K562 (cell line): ENCODE measurements around the gene PBRM1. TPM values are rescaled to one million over a fixed set of nuclear protein-coding genes. Genes with fewer than 3 reads are reported as not detected.

ENCODE experiments used
- ATAC-seq: fragments of 200-7000 bp; cut with Tn5 transposase; 3 replicates; pipeline ENCODE4 v1.9.1; 2020; ENCODE audit warnings: moderate library complexity
- BruUV-seq: library from RNA; stranded (reverse); fragments of 400-500 nt; replicated peaks from 2 replicates; lab custom pipeline; 2021; lab: Mats Ljungman, UMichigan
- CTCF ChIA-PET: fragments of 300-600 bp; formaldehyde crosslinking; extraction: SDS; loops from one replicate; lab custom pipeline; 2021; ENCODE audit warnings: low intra/inter-chr PET ratio; lab: Yijun Ruan, JAX
- POLR2A ChIA-PET: fragments of 300-600, 350-650 bp; sonication (Branson Sonifier 250); formaldehyde crosslinking; extraction: SDS; loops from one replicate; lab custom pipeline; 2021; ENCODE audit warnings: antibody characterized with exemption, inconsistent platforms; lab: Yijun Ruan, JAX
- DNase-seq, 4 experiments: peaks; one replicate each; pipeline versions ENCODE4 v3.0.0 to v3.0.0-alpha.2; 2011 to 2018; ENCODE audit warnings: low spot score in 3 of 4, mixed read lengths in 3 of 4; ENCODE audit errors: extremely low read depth in 1 of 4
- FAIRE-seq: peaks from 2 replicates; lab custom pipeline; 2011; peaks lifted over from hg19 to GRCh38; lab: Jason Lieb, UNC
- H2AFZ ChIP-seq: 2 replicates; pipeline ENCODE4 v1.6.0; 2011; ENCODE audit warnings: low read depth, low read length, control low read depth, inconsistent platforms
- H3K27ac ChIP-seq: fragments of 200-600 bp; 3 replicates; pipeline ENCODE4 v1.8.0; 2011; ENCODE audit warnings: low read depth, mild to moderate bottlenecking, control low read depth, inconsistent platforms, low read length, moderate library complexity, mixed read lengths; ENCODE audit errors: extremely low read depth
- H3K27me3 ChIP-seq, 2 experiments: fragments of 300-600 bp in 1 of 2; 2 replicates in 1 of 2; 3 replicates in 1 of 2; pipeline versions ENCODE4 v1.6.0 to v1.8.0; 2011; ENCODE audit warnings: inconsistent platforms in 2 of 2, low read length in 2 of 2, mild to moderate bottlenecking in 1 of 2, mixed read lengths in 1 of 2, moderate library complexity in 1 of 2; ENCODE audit not compliant: control insufficient read depth in 2 of 2, insufficient read depth in 2 of 2
- H3K36me3 ChIP-seq: fragments of 300-600 bp; 3 replicates; pipeline ENCODE4 v1.8.0; 2011; ENCODE audit warnings: mild to moderate bottlenecking, low read length, inconsistent platforms; ENCODE audit not compliant: control insufficient read depth, insufficient read depth
- H3K4me1 ChIP-seq, 2 experiments: fragments of 200-600 bp in 1 of 2; replicated peaks in 1 of 2; 2 replicates in 1 of 2; 3 replicates in 1 of 2; pipeline versions ENCODE4 v1.5.1 to v1.8.0; 2011; ENCODE audit warnings: inconsistent platforms in 2 of 2, low read length in 2 of 2, mild to moderate bottlenecking in 1 of 2, mixed read lengths in 1 of 2, moderate library complexity in 1 of 2; ENCODE audit not compliant: control insufficient read depth in 2 of 2, insufficient read depth in 2 of 2
- H3K4me2 ChIP-seq: 2 replicates; pipeline ENCODE4 v1.6.1; 2011; ENCODE audit warnings: low read length, control low read depth, inconsistent platforms, mixed read lengths; ENCODE audit not compliant: insufficient read depth
- H3K4me3 ChIP-seq: fragments of 200-600 bp; sonication (generic), shearing (Covaris generic); 2 replicates; pipeline ENCODE4 v1.5.1; 2016; ENCODE audit warnings: control low read depth, inconsistent platforms
- H3K79me2 ChIP-seq: fragments of 200-600 bp; 3 replicates; pipeline ENCODE4 v1.8.0; 2011; ENCODE audit warnings: low read length, inconsistent platforms; ENCODE audit not compliant: control insufficient read depth, insufficient read depth
- H3K9ac ChIP-seq, 2 experiments: 2 replicates each; pipeline versions ENCODE4 v1.6.0 to v1.6.1; 2011; ENCODE audit warnings: low read depth in 2 of 2, low read length in 2 of 2, control low read depth in 1 of 2, inconsistent platforms in 1 of 2, mild to moderate bottlenecking in 1 of 2, mixed read lengths in 1 of 2; ENCODE audit not compliant: insufficient read depth in 1 of 2
- H3K9me1 ChIP-seq: one replicate; pipeline ENCODE4 v1.6.0; 2011; ENCODE audit warnings: inconsistent platforms, mild to moderate bottlenecking, low read length, moderate library complexity; ENCODE audit not compliant: control insufficient read depth, insufficient read depth
- H3K9me3 ChIP-seq: replicated peaks from 2 replicates; pipeline ENCODE4 v1.5.1; 2011; ENCODE audit warnings: low read depth, low read length, inconsistent platforms; ENCODE audit not compliant: control insufficient read depth, insufficient read depth
- H4K20me1 ChIP-seq: replicated peaks from 2 replicates; pipeline ENCODE4 v1.6.1; 2011; ENCODE audit warnings: low read length, inconsistent platforms, mixed read lengths; ENCODE audit not compliant: control insufficient read depth, insufficient read depth
- BDP1 ChIP-seq: IDR thresholded peaks from 3 replicates; pipeline ENCODE4 v1.6.1; 2011; ENCODE audit not compliant: insufficient read length, insufficient read depth
- CBX3 ChIP-seq, 2 experiments: IDR thresholded peaks; 1 replicate in 1 of 2; 2 replicates in 1 of 2; pipeline ENCODE4 v1.6.1; 2012; ENCODE audit warnings: inconsistent platforms in 2 of 2, low read length in 2 of 2, borderline replicate concordance in 1 of 2, control low read depth in 1 of 2
- CEBPZ ChIP-seq: fragments of 150-350 bp; IDR thresholded peaks from 2 replicates; pipeline ENCODE4 v1.6.1; 2014; ENCODE audit warnings: low read depth, mild to moderate bottlenecking, low read length, borderline replicate concordance
- GABPB2 ChIP-seq: fragments of 250-450 bp; sonication (Bioruptor Pico); conservative IDR thresholded peaks from 2 replicates; pipeline ENCODE4 v1.5.1; 2021; ENCODE audit warnings: mild to moderate bottlenecking
- ILF3 ChIP-seq: fragments of 450-650 bp; IDR thresholded peaks from 2 replicates; pipeline ENCODE4 v1.6.1; 2018; ENCODE audit warnings: antibody characterized with exemption, mild to moderate bottlenecking, moderate library complexity, borderline replicate concordance
- JUND ChIP-seq, 2 experiments: IDR thresholded peaks; 2 replicates in 1 of 2; 3 replicates in 1 of 2; pipeline ENCODE4 v1.6.1; 2011; ENCODE audit warnings: borderline replicate concordance in 2 of 2, low read depth in 2 of 2, low read length in 2 of 2, improper control_type of control experiment in 1 of 2, missing biosample characterization in 1 of 2, missing genetic modification characterization in 1 of 2, missing genetic modification reagents in 1 of 2
- POLR2A ChIP-seq: fragments of 450-650 bp; conservative IDR thresholded peaks from 2 replicates; pipeline ENCODE4 v1.6.1; 2016
- SMARCE1 ChIP-seq: fragments of 450-650 bp; IDR thresholded peaks from 2 replicates; pipeline ENCODE4 v1.7.1; 2016; ENCODE audit warnings: mild to moderate bottlenecking
- SRF ChIP-seq, 2 experiments: fragments of 250-450, 450-650 bp in 1 of 2; sonication (Bioruptor Pico) in 1 of 2; sonication (generic) in 1 of 2; formaldehyde crosslinking; IDR thresholded peaks; 2 replicates each; pipeline versions ENCODE4 v1.5.0 to v1.5.1; 2020 to 2022; ENCODE audit warnings: mild to moderate bottlenecking in 1 of 2, missing genetic modification reagents in 1 of 2
- TCF7 ChIP-seq: sonication (generic); IDR thresholded peaks from 2 replicates; pipeline ENCODE4 v1.6.1; 2016; ENCODE audit warnings: antibody characterized with exemption, borderline replicate concordance
- TGIF2 ChIP-seq: sonication (generic); formaldehyde crosslinking; IDR thresholded peaks from 2 replicates; pipeline ENCODE4 v1.8.1; 2022; ENCODE audit warnings: mild to moderate bottlenecking, missing genetic modification reagents, moderate library complexity
- WGBS: fragments of 100-300 bp; shearing (Covaris generic); methylation state at CpG from one replicate; pipeline ENCODE4 v1.1.6; 2016; ENCODE audit warnings: low coverage, mixed read lengths; ENCODE audit not compliant: insufficient coverage; ENCODE audit errors: missing lambda C conversion rate; 5-methylcytosine and 5-hydroxymethylcytosine counted together
- in situ Hi-C: fragments of 300-500 bp; cut with MboI; formaldehyde crosslinking; loops from 4 replicates; pipeline ENCODE4 v1.15.0; 2018; ENCODE audit warnings: inconsistent platforms, mixed read lengths
- intact Hi-C: fragments of 100-400 bp; cut with micrococcal nuclease; formaldehyde crosslinking; loops from 2 replicates; pipeline ENCODE4 v1.14.2; 2022
- polyA plus RNA-seq, 8 experiments: library from polyadenylated mRNA; depleted of rRNA in 4 of 8; stranded (reverse) in 5 of 8; unstranded in 3 of 8; fragments of >200 nt; fragmentation: Nextera tagmentation in 2 of 8; fragmentation: Illumina TruSeq in 1 of 8; extraction: Ambion mirVana in 2 of 8; extraction: Trizol in 1 of 8; gene quantifications; 2 replicates each; pipeline versions ENCODE4 v1.2.1 to v1.2.3, GENCODE V29; 2011 to 2014; ENCODE audit warnings: inconsistent platforms in 1 of 8, missing spikeins in 1 of 8
- total RNA-seq, 7 experiments: library from RNA; depleted of rRNA in 6 of 7; stranded (reverse); fragments of >200 nt in 6 of 7; fragmentation: Illumina TruSeq in 2 of 7; extraction: Trizol in 2 of 7; gene quantifications; 2 replicates each; pipeline versions ENCODE4 v1.2.1 to v1.2.3, GENCODE V29; 2011 to 2021; ENCODE audit warnings: low replicate concordance in 1 of 7
- TF ChIP-seq, protein P1 (sequence below): fragments of 450-650 bp; formaldehyde crosslinking; IDR thresholded peaks from 2 replicates; pipeline ENCODE4 v1.4.0; 2022; ENCODE audit warnings: mild to moderate bottlenecking, moderate library complexity
- TF ChIP-seq, protein P2 (sequence below): fragments of 250-450 bp; sonication (Bioruptor Pico); IDR thresholded peaks from 2 replicates; pipeline ENCODE4 v1.4.0; 2020; ENCODE audit warnings: mild to moderate bottlenecking, moderate library complexity, borderline replicate concordance

Gene PBRM1
- total and polyA plus RNA-seq, 9 of the 15 experiments (the other 6 are each of a cell fraction or from before 2014, with no cell fraction given) = 3.9 to 31.8 (median 19.0) TPM

- TF ChIP-seq GABPB2 (CRISPR knock-in tag) (no peak), POLR2A (peak; percentile 66)
- TF ChIP-seq, all 486 proteins: peak for 43
These were observed 153.2 kb downstream of the PBRM1 start (continued) for GRCh38 chr3:52532517-52532837.

DNA sequence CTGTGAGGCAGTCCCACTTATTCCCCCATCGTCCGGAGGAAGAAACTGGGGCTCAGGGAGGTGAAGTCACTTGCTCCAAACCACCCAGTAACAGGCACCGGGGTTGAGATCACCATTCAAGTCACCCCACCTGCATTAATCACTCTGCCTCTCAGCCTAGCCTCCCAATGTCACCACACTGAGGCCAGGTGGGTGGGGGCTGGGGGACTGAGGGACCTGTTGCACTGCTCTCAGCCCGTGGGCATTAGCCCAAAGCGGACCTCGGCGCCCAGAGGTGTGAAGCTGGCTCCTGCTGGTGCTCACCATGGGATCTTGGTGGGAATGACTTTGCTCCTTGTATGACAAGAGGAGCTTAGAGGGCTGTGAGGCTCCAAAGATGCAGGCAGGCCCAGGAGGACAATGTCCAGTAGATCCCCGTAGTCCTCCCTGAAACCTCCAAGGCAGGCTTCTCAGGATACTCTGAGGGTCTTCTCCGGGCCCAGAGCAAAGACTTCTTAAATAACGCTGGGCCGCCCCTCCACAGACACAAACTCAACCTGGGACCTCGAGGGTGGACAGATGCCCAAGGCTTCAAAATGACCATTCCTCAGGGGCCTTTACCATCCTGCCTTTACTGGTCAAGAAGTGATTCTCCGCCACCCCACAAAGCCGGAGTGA lies 153.7 kb downstream of the PBRM1 start:
- CTCF ChIA-PET = no interaction called here
- TF ChIP-seq SMARCE1 (no peak), CBX3 (IDR thresholded peaks at IDR 0.05; ENCODE audit: borderline replicate concordance in 1 of 2, low read length in 2 of 2) (no peak), TGIF2 (no peak), CEBPZ (no peak), SRF (CRISPR knock-in tag; IDR thresholded peaks at IDR 0.05) (no peak), TCF7 (no peak), GABPB2 (CRISPR knock-in tag) (no peak), ILF3 (no peak), BDP1 (no peak), JUND (IDR thresholded peaks at IDR 0.05; ENCODE audit: borderline replicate concordance, low read depth, low read length) (no peak), JUND (tag; IDR thresholded peaks at IDR 0.05; ENCODE audit: borderline replicate concordance, low read depth, low read length) (no peak)
- TF ChIP-seq, protein P1, sequence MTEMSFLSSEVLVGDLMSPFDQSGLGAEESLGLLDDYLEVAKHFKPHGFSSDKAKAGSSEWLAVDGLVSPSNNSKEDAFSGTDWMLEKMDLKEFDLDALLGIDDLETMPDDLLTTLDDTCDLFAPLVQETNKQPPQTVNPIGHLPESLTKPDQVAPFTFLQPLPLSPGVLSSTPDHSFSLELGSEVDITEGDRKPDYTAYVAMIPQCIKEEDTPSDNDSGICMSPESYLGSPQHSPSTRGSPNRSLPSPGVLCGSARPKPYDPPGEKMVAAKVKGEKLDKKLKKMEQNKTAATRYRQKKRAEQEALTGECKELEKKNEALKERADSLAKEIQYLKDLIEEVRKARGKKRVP (CRISPR knock-in tag) = no peak
- TF ChIP-seq, protein P2, sequence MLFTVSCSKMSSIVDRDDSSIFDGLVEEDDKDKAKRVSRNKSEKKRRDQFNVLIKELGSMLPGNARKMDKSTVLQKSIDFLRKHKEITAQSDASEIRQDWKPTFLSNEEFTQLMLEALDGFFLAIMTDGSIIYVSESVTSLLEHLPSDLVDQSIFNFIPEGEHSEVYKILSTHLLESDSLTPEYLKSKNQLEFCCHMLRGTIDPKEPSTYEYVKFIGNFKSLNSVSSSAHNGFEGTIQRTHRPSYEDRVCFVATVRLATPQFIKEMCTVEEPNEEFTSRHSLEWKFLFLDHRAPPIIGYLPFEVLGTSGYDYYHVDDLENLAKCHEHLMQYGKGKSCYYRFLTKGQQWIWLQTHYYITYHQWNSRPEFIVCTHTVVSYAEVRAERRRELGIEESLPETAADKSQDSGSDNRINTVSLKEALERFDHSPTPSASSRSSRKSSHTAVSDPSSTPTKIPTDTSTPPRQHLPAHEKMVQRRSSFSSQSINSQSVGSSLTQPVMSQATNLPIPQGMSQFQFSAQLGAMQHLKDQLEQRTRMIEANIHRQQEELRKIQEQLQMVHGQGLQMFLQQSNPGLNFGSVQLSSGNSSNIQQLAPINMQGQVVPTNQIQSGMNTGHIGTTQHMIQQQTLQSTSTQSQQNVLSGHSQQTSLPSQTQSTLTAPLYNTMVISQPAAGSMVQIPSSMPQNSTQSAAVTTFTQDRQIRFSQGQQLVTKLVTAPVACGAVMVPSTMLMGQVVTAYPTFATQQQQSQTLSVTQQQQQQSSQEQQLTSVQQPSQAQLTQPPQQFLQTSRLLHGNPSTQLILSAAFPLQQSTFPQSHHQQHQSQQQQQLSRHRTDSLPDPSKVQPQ (CRISPR knock-in tag) = no peak

More for the DNA sequence above, 153.7 kb downstream of the PBRM1 start:
- Histone ChIP-seq H3K27ac (peak overlapping the region; percentile 82), H3K9me3 (no peaks in the 10 kb centered on the region), H3K4me1 (peaks cover 25 to 56% of the 10 kb centered on the region in 2 experiments), H3K27me3 (no peaks in the 10 kb centered on the region), H4K20me1 (peaks cover 12% of the 10 kb centered on the region; the same call in 1 of the 2 replicates), H3K79me2 (peaks cover 71% of the 10 kb centered on the region), H2AFZ (no peak overlapping the region), H3K36me3 (peaks cover 52% of the 10 kb centered on the region; the same call in 2 of the 3 replicates), H3K9me1 (peaks cover 17% of the 10 kb centered on the region), H3K9ac (peak overlapping the region; percentile 82 to 92), H3K4me3 (peak overlapping the region; percentile 75), H3K4me2 (peak overlapping the region; percentile 78)
- TSS peak; percentile 71 for BruUV-seq
- in situ Hi-C loops = no loop called here
- no peak for ATAC-seq
- POLR2A ChIA-PET = interaction anchor here (0.5 to 1.3 kb wide), 4 partner anchors 11 to 30 kb away, joined by 3 to 5 read pairs (median 4); no protein-coding TSS in a partner anchor
- DNase-seq = no peak
- intact Hi-C loops = no loop called here
- 44% methylated on average over 9 of the region's 14 CpGs for whole genome bisulfite sequencing
- no peak for FAIRE-seq
